Neutrophil (primary cell): ENCODE data around the gene ZNF358.

Experiments
- H3K27ac ChIP-seq: fragments of 200-600 bp; sonication (generic); 2 replicates; pipeline ENCODE4 v1.5.1; 2016; ENCODE audit warnings: mild to moderate bottlenecking, moderate library complexity
- H3K27me3 ChIP-seq: fragments of 200-600 bp; sonication (generic); 2 replicates; pipeline ENCODE4 v1.6.0; 2016; ENCODE audit warnings: mild to moderate bottlenecking
- H3K36me3 ChIP-seq: fragments of 200-600 bp; sonication (generic); 2 replicates; pipeline ENCODE4 v1.5.1; 2017
- H3K4me1 ChIP-seq, 2 experiments: fragments of 200-600 bp in 1 of 2; sonication (generic) in 1 of 2; 1 replicate in 1 of 2; 2 replicates in 1 of 2; pipeline versions ENCODE4 v1.5.1 to v1.6.1; 2013 to 2016; ENCODE audit warnings: low read depth in 1 of 2, low read length in 1 of 2, mild to moderate bottlenecking in 1 of 2, moderate library complexity in 1 of 2; ENCODE audit not compliant: control insufficient read depth in 1 of 2, insufficient read depth in 1 of 2
- H3K4me3 ChIP-seq, 2 experiments: fragments of 200-600 bp in 1 of 2; sonication (generic) in 1 of 2; 1 replicate in 1 of 2; 2 replicates in 1 of 2; pipeline ENCODE4 v1.5.1; 2013 to 2016; ENCODE audit warnings: low read depth in 1 of 2, low read length in 1 of 2, mild to moderate bottlenecking in 1 of 2, moderate library complexity in 1 of 2
- H3K9me3 ChIP-seq: fragments of 200-600 bp; sonication (generic); 2 replicates; pipeline ENCODE4 v1.5.1; 2016
- TF ChIP-seq, protein P1 (sequence below): fragments of 200-600 bp; sonication (generic); IDR thresholded peaks from 2 replicates; pipeline ENCODE4 v1.5.1; 2016; ENCODE audit warnings: antibody characterized with exemption

ZNF358 gene

DNA sequence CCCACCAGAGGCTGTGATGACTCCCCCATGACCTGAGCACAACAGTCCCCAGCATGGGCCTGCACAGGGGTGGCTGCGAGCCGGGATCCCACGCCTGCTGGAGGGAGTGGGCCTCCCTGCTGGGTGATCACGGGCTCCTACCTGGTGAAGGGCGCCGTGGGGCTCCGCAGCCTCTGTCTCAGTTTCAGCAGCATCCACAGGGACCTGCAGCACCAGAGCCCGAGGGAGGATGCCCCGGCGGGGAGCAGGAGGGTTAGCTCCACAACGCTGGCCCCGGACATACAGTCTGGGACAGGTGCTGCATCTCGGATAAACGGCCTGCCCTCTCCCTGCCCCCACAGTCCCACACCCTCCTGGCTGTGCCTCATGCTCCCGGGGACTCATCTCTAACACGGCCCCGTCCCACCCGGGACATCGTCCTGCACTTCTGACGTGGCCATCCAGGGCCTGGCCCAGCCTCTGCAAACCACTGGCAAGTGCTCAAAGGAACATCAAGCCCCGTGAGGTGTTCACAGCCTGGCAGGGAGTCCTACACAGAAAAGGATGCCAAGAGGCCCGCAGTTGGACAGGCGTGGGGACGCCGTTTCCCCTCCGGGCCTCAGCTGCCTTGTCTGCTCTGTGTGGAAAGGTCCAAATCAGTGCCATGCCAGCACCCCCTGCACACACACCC, 37.6 kb upstream of the ZNF358 start:
- Histone ChIP-seq H3K27me3 (peaks cover 10% of the 10 kb centered on the region), H3K4me3 (no peak overlapping the region), H3K9me3 (no peaks in the 10 kb centered on the region), H3K4me1 (peaks cover 3 to 8% of the 10 kb centered on the region in 2 experiments), H3K27ac (no peak overlapping the region), H3K36me3 (peaks cover 5% of the 10 kb centered on the region)
- TF ChIP-seq, protein P1, sequence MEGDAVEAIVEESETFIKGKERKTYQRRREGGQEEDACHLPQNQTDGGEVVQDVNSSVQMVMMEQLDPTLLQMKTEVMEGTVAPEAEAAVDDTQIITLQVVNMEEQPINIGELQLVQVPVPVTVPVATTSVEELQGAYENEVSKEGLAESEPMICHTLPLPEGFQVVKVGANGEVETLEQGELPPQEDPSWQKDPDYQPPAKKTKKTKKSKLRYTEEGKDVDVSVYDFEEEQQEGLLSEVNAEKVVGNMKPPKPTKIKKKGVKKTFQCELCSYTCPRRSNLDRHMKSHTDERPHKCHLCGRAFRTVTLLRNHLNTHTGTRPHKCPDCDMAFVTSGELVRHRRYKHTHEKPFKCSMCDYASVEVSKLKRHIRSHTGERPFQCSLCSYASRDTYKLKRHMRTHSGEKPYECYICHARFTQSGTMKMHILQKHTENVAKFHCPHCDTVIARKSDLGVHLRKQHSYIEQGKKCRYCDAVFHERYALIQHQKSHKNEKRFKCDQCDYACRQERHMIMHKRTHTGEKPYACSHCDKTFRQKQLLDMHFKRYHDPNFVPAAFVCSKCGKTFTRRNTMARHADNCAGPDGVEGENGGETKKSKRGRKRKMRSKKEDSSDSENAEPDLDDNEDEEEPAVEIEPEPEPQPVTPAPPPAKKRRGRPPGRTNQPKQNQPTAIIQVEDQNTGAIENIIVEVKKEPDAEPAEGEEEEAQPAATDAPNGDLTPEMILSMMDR, result no peak

DNA sequence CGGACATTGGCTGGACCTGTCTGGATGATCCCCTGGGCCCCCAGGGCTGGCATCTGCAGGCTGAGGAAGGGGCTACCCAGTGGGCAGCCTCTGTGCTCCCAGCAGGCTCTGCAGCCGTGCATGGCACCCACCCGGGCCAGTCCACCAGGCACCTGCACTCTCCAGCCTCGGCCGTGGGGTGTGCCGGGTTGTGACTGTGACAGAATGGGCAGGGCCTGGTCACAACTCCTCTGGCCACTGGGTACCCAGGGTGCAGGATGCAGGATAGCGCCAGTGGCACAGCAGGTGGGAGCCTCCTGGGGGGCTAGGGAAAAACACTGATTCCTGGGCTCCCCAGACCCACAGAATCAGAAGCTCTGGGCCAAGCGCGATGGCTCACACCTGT, 37.1 kb upstream of the ZNF358 start:
- H3K27me3 ChIP-seq, result peaks cover 15% of the 10 kb centered on the region
- H3K36me3 ChIP-seq, result peaks cover 4% of the 10 kb centered on the region
- H3K4me1 ChIP-seq, result peaks cover 5 to 11% of the 10 kb centered on the region in 2 experiments
- H3K9me3 ChIP-seq, result no peaks in the 10 kb centered on the region
- H3K27ac ChIP-seq, result no peak overlapping the region
- TF ChIP-seq, protein P1, result no peak
- no peak overlapping the region for H3K4me3 ChIP-seq

DNA sequence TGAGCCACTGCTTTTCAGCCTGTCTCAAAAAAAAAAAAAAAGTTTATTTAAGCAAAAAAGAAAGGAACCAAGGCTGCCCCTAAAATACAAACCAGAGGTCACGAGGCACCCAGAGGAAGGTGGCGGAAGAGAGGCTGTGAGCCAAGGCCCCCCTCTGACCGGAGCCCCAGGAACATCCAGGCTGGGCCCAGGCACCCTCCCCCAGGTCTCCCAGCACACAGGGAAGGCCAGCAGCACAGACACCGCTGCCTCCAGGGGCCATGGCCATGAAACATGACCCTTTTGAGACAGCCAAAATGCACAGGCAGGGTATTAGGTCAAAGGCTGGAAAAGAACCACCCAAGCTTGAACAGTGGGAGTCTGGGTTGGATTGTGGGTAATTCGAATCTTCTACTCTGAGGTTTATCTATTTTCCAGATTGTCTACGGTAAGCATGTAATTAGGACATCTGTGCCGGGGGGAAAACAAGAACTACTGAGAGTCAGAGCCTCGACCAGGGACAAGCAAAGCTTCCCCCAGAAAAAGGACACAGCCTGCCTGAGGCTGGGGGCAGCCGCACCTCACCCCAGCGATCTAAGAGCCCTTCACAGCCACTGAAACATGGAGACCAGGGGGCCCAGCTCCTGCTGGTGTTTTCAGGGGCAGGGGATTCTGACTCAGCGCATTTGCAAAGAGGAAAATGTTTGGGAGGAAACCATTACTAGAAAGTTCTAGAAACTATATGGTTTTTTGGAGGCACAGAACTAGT, 35.5 kb upstream of the ZNF358 start:
- Histone ChIP-seq H3K27me3 (peaks cover 17% of the 10 kb centered on the region), H3K9me3 (no peaks in the 10 kb centered on the region), H3K4me3 (no peak overlapping the region), H3K36me3 (no peaks in the 10 kb centered on the region), H3K27ac (no peak overlapping the region), H3K4me1 (peaks cover 5 to 11% of the 10 kb centered on the region in 2 experiments)
- TF ChIP-seq, protein P1, result no peak

DNA sequence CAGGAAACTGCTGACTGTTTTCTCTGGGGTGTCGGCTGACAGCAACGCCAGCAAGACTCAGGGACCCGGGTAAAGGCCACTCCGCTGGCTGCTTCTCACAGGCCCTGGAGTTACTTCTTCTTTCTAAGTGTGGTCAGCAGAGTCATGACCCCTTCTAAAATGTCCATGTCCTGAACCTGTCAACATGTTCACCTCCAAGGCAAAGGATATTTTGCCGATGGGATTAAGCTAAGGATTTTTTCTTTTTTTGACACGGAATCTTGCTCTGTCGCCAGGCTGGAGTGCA, 35.0 kb upstream of the ZNF358 start:
- peaks cover 17% of the 10 kb centered on the region for H3K27me3 ChIP-seq
- no peaks in the 10 kb centered on the region for H3K9me3 ChIP-seq
- TF ChIP-seq, protein P1, result no peak
- H3K27ac ChIP-seq, result no peak overlapping the region
- no peak overlapping the region for H3K4me3 ChIP-seq
- H3K4me1 ChIP-seq, result peaks cover 5 to 11% of the 10 kb centered on the region in 2 experiments
- H3K36me3 ChIP-seq, result no peaks in the 10 kb centered on the region

DNA sequence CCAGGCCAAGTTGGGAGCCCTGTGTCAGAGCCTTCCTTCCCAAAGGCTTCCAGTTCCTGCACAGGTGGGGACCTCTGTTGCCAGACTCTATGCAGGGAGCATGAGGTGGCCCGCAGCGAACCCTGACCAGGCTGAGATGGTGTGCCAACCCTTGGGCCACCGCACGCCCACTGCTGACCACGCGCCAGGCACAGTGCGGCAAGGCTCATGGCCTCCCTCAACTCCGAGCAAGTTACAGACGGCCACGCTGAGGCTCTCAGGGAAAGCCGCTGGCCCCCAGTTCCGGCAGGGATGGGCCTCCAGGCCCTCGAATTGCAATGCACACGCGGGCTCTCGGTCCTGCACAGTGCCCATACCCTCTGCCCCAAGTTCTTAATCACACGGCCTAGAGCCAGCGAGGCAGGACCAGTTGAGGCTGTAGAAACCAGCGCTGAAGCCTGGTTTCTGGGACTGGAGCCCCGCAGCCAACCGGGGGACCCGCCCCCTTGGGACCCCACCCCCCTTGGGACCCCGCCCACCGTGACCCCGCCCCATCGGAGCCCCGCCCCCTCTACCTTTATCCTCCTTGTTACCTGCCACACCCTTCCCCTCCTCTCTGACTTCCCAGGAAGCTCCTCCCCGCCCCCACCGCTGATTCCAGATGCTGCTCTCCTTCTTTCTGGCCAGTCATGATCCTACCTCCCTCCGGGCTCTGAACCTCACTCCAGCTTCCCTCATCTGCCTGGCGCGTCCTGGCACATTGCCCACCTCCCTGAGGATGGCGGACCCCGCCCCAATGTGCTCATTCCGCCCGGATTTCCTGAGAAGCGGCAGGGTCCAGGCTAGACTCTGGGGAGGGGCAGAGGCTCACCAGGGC, 33.1 kb upstream of the ZNF358 start:
- no peaks in the 10 kb centered on the region for H3K36me3 ChIP-seq
- TF ChIP-seq, protein P1, result no peak
- no peaks in the 10 kb centered on the region for H3K9me3 ChIP-seq
- peaks cover 5 to 11% of the 10 kb centered on the region in 2 experiments for H3K4me1 ChIP-seq
- H3K27me3 ChIP-seq, result peaks cover 17% of the 10 kb centered on the region
- H3K4me3 ChIP-seq, result no peak overlapping the region
- H3K27ac ChIP-seq, result no peak overlapping the region
